HEK293T (cell line): ENCODE results near the gene ASTN2.

Experiments used
- CTCF ChIA-PET: fragments of 350-600 bp; formaldehyde crosslinking; extraction: SDS; loops from one replicate; lab custom pipeline; 2021; ENCODE audit warnings: antibody characterized with exemption, inconsistent platforms; lab: Yijun Ruan, JAX
- POLR2A ChIA-PET: fragments of 350-600 bp; formaldehyde crosslinking; extraction: SDS; loops from one replicate; lab custom pipeline; 2020; ENCODE audit warnings: antibody characterized with exemption, inconsistent platforms; lab: Yijun Ruan, JAX
- DNase-seq: peaks from one replicate; pipeline ENCODE4 v3.0.0; 2012; ENCODE audit warnings: mixed read lengths; ENCODE audit errors: extremely low spot score
- ARNT ChIP-seq: fragments of 450-650 bp; IDR thresholded peaks from 2 replicates; pipeline ENCODE4 v1.6.1; 2017; ENCODE audit warnings: mild to moderate bottlenecking
- BHLHE40 ChIP-seq: fragments of 450-650 bp; IDR thresholded peaks from 2 replicates; pipeline ENCODE4 v1.6.1; 2016; ENCODE audit warnings: mild to moderate bottlenecking, moderate library complexity, borderline replicate concordance
- CTBP1 ChIP-seq: fragments of 450-650 bp; IDR thresholded peaks from 2 replicates; pipeline ENCODE4 v1.6.1; 2016; ENCODE audit warnings: borderline replicate concordance
- ELF4 ChIP-seq: fragments of 450-650 bp; IDR thresholded peaks from 2 replicates; pipeline ENCODE4 v1.6.1; 2017; ENCODE audit warnings: antibody characterized with exemption
- FOXA1 ChIP-seq: fragments of 450-650 bp; IDR thresholded peaks from 2 replicates; pipeline ENCODE4 v1.6.1; 2016; ENCODE audit warnings: mild to moderate bottlenecking
- FOXK2 ChIP-seq: fragments of 450-650 bp; IDR thresholded peaks from 2 replicates; pipeline ENCODE4 v1.6.1; 2016; ENCODE audit warnings: mild to moderate bottlenecking
- FOXM1 ChIP-seq: fragments of 450-650 bp; IDR thresholded peaks from 2 replicates; pipeline ENCODE4 v1.6.1; 2017; ENCODE audit warnings: mild to moderate bottlenecking, borderline replicate concordance
- HDGF ChIP-seq: fragments of 450-650 bp; IDR thresholded peaks from 2 replicates; pipeline ENCODE4 v1.6.1; 2017; ENCODE audit warnings: antibody characterized with exemption, borderline replicate concordance
- L3MBTL2 ChIP-seq: fragments of 450-650 bp; conservative IDR thresholded peaks from 2 replicates; pipeline ENCODE4 v1.6.1; 2016; ENCODE audit warnings: mild to moderate bottlenecking
- LEF1 ChIP-seq: fragments of 450-650 bp; IDR thresholded peaks from 2 replicates; pipeline ENCODE4 v1.6.1; 2017; ENCODE audit warnings: mild to moderate bottlenecking, borderline replicate concordance
- NFRKB ChIP-seq: fragments of 450-650 bp; IDR thresholded peaks from 2 replicates; pipeline ENCODE4 v1.6.1; 2016; ENCODE audit warnings: mild to moderate bottlenecking, moderate library complexity
- SP1 ChIP-seq: fragments of 450-650 bp; IDR thresholded peaks from 2 replicates; pipeline ENCODE4 v1.6.1; 2017
- SUZ12 ChIP-seq: fragments of 450-650 bp; IDR thresholded peaks from 2 replicates; pipeline ENCODE4 v1.6.1; 2016; ENCODE audit warnings: mild to moderate bottlenecking
- TARDBP ChIP-seq: fragments of 450-650 bp; IDR thresholded peaks from 2 replicates; pipeline ENCODE4 v1.6.1; 2016
- ZNF384 ChIP-seq: fragments of 450-650 bp; IDR thresholded peaks from 2 replicates; pipeline ENCODE4 v1.6.1; 2016
- TF ChIP-seq, protein P1 (sequence below): fragments of 450-650 bp; IDR thresholded peaks from 2 replicates; pipeline ENCODE4 v1.6.1; 2016

The ASTN2 gene

DNA sequence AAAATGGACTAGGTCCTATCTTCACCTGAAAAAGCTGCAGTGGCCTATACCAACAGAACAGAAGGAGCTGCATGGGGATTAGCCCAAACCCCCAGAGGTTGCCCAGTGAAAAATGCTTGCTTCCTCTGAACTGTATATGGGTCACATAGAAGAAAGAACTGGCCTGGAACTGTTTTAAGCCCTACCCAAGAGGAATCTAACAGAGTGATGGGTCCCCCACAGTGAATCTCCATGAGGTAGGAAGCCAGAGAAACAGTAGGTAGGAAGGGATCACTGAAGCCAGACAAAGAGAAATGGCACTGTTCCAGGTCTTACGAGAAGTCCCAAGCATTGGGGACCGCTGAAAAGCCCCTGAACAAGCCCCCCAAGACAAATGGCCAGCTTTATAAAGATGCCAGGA is 756.6 kb downstream of the ASTN2 start:
- DNase-seq, result no peak
- ChIA-PET POLR2A (no interaction called here), CTCF (no interaction called here)
- TF ChIP-seq, protein P1, sequence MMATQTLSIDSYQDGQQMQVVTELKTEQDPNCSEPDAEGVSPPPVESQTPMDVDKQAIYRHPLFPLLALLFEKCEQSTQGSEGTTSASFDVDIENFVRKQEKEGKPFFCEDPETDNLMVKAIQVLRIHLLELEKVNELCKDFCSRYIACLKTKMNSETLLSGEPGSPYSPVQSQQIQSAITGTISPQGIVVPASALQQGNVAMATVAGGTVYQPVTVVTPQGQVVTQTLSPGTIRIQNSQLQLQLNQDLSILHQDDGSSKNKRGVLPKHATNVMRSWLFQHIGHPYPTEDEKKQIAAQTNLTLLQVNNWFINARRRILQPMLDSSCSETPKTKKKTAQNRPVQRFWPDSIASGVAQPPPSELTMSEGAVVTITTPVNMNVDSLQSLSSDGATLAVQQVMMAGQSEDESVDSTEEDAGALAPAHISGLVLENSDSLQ, result no peak
- no peak for TF ChIP-seq NFRKB
- TF ChIP-seq FOXA1, result no peak

DNA sequence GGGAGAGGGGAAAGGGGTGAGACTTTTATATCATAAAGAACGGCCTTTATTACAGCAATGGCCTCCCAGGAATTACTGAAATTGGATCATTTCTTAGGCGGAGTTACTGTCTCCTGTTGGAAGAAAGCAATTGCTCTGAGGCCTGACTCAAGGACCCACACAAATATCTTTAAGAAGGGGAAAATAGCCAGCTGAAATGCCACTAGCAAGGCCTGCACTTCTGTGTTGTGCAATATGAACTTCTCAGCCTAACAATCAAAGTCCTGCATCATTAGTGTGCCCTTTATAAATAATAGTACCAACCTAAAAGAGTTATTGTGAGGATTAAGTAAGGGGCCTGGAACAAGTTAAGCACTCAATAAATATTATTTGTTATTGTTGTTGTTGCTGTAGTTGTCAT is 757.9 kb downstream of the ASTN2 start:
- CTCF ChIA-PET, result no interaction called here

DNA sequence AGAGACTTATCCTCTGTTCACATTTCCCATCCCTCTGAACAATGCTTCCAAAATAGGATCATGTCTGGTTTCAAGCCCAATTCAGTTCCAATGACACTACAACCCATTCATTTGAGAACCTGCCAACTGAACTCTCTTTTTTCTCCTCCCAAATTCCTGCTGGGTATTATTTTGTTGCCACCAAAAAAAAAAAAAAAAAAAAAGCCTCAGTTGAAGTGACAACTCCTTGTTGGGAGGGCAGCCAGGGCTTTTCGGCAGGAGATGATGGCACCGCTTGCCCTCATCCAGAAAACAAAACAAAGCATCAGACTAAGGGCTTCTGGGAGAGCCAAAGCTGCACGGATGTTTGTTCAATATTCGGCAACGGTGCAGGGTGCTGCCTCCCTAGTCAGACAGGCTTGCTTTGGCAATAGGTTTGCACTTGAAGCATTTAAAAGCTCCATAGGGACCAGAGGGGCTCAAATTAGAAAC is 758.3 kb downstream of the ASTN2 start:
- no peak for TF ChIP-seq FOXK2
- no peak for TF ChIP-seq SUZ12
- TF ChIP-seq CTBP1, result no peak
- TF ChIP-seq HDGF, result no peak
- no peak for TF ChIP-seq TARDBP
- no peak for TF ChIP-seq FOXM1
- TF ChIP-seq FOXA1, result no peak
- no peak for TF ChIP-seq BHLHE40
- TF ChIP-seq SP1, result no peak
- TF ChIP-seq, protein P1, result no peak
- TF ChIP-seq NFRKB, result no peak
- no peak for TF ChIP-seq ZNF384
- TF ChIP-seq L3MBTL2, result no peak
- TF ChIP-seq ARNT, result no peak
- TF ChIP-seq ELF4, result no peak
- no peak for DNase-seq
- ChIA-PET CTCF (no interaction called here), POLR2A (no interaction called here)

More for the DNA sequence above, 757.9 kb downstream of the ASTN2 start:
- TF ChIP-seq NFRKB (no peak), ZNF384 (no peak), FOXA1 (no peak), FOXK2 (no peak), SP1 (no peak), ELF4 (no peak), TARDBP (no peak), SUZ12 (no peak), HDGF (no peak)
- TF ChIP-seq, protein P1, result no peak
- no peak for DNase-seq
- POLR2A ChIA-PET, result no interaction called here

DNA sequence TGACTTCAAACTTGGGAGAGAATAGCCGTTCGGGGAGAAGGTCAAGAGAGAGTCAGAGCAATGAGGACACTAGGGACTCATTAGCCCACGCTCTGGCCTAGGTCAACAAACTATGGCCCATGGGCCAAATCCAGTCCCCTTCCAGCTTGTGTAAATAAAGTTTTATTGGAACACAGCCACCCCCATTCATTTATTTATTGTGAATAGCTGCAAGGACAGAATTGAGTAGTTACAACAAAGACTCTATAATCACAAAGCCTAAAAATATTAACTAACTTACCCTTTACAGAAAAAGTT is 760.9 kb downstream of the ASTN2 start:
- ChIA-PET POLR2A (interaction anchor here (1.1 kb wide), 1 partner anchor 32 kb away, joined by 3 read pairs; no protein-coding TSS in a partner anchor), CTCF (no interaction called here)
- no peak for TF ChIP-seq HDGF
- TF ChIP-seq SUZ12, result no peak
- no peak for TF ChIP-seq FOXA1
- no peak for TF ChIP-seq ZNF384
- no peak for TF ChIP-seq L3MBTL2
- TF ChIP-seq ELF4, result no peak
- no peak for TF ChIP-seq NFRKB
- TF ChIP-seq CTBP1, result no peak
- TF ChIP-seq TARDBP, result no peak
- no peak for DNase-seq

DNA sequence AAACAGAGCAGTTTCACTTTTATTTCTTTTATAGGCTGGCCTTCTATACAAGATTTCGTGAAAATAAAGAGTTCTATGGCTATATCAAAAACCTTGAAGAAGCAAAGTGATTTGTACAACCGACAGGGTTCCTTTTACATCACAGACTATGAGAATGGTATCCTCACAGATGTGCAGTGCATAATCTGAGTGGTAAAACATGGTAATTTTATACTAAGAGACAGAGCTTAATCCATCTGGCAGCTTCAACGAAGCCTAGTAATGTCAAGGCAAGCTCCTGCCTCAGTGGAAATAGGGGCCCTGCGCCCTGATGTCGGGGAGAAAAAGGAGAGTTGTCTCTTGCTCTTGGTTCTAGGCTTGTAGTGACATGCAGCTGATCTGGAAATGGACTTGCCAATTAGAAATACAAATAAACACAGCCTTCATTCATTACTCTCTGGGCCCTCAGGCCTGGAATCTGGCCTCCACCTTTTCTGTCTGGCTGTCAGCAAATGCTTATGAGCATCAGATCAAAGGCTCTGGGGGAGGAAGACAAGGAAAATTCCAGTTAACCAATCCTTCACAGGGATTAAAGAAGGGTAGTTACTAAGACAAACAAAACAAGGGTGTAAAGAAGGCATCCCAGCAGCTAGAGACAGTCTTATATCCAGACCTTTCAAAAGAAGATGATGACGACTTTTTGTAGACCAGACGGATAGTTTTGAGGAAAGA is 761.4 kb downstream of the ASTN2 start:
- no peak for DNase-seq
- ChIA-PET CTCF (no interaction called here), POLR2A (interaction anchor here (1.1 kb wide), 1 partner anchor 33 kb away, joined by 3 read pairs; no protein-coding TSS in a partner anchor)
- TF ChIP-seq TARDBP, result no peak
- TF ChIP-seq BHLHE40, result no peak
- TF ChIP-seq FOXM1, result no peak
- no peak for TF ChIP-seq SUZ12
- TF ChIP-seq SP1, result no peak
- TF ChIP-seq ZNF384, result no peak
- no peak for TF ChIP-seq NFRKB
- no peak for TF ChIP-seq HDGF
- TF ChIP-seq ARNT, result no peak

DNA sequence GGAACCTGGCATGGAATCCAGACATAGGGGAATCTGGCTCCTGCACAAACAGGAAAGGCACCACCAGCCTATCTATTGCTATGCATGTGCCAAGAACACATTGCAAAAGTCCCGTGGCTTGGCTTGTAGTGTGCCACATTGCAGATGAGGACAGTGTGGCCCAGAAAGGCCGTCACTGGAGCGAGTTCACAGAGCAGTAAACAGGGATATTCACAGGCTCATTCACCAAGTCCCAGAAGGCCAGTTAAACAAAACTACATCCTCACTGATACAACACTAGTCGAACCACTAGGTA is 767.4 kb downstream of the ASTN2 start:
- TF ChIP-seq, protein P1, result no peak
- no peak for TF ChIP-seq BHLHE40
- TF ChIP-seq LEF1, result no peak
- TF ChIP-seq FOXK2, result no peak
- TF ChIP-seq FOXM1, result no peak
- TF ChIP-seq CTBP1, result no peak
- TF ChIP-seq L3MBTL2, result no peak
- no peak for TF ChIP-seq SUZ12
- TF ChIP-seq NFRKB, result no peak
- no peak for TF ChIP-seq ELF4
- no peak for TF ChIP-seq ZNF384
- ChIA-PET CTCF (interaction anchor here (0.6 to 0.7 kb wide), 2 partner anchors 252 to 1063 kb away, joined by 3 read pairs; no protein-coding TSS in a partner anchor), POLR2A (no interaction called here)
- no peak for DNase-seq
